ENCODE data around the gene LRIG2.

GRCh38 chr1:113118266-113118665 is 45.3 kb downstream of the LRIG2 start:
- no peak for TF ChIP-seq POLR2A (IDR thresholded peaks at IDR 0.05; ENCODE audit: low read depth, low read length)
- TF ChIP-seq, protein P1, sequence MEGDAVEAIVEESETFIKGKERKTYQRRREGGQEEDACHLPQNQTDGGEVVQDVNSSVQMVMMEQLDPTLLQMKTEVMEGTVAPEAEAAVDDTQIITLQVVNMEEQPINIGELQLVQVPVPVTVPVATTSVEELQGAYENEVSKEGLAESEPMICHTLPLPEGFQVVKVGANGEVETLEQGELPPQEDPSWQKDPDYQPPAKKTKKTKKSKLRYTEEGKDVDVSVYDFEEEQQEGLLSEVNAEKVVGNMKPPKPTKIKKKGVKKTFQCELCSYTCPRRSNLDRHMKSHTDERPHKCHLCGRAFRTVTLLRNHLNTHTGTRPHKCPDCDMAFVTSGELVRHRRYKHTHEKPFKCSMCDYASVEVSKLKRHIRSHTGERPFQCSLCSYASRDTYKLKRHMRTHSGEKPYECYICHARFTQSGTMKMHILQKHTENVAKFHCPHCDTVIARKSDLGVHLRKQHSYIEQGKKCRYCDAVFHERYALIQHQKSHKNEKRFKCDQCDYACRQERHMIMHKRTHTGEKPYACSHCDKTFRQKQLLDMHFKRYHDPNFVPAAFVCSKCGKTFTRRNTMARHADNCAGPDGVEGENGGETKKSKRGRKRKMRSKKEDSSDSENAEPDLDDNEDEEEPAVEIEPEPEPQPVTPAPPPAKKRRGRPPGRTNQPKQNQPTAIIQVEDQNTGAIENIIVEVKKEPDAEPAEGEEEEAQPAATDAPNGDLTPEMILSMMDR (IDR thresholded peaks at IDR 0.05; ENCODE audit: extremely low read depth in 1 of 2, insufficient read depth in 1 of 2, low read depth in 1 of 2, low read length in 2 of 2) = no peak
- TF ChIP-seq POLR2AphosphoS5 (IDR thresholded peaks at IDR 0.05; ENCODE audit: insufficient read depth, low read depth, low read length) = no peak
